Neural progenitor cell (in vitro differentiated cells): Measurements from ENCODE around the gene RERG.

Source experiments
- EZH2 ChIP-seq: fragments of 200-600 bp; sonication (generic); IDR thresholded peaks from 2 replicates; pipeline ENCODE4 v1.6.1; 2017; ENCODE audit warnings: antibody characterized with exemption, mild to moderate bottlenecking, moderate library complexity
- TF ChIP-seq, protein P1 (sequence below): fragments of 200-600 bp; sonication (generic); IDR thresholded peaks from 2 replicates; pipeline ENCODE4 v1.5.1; 2017; ENCODE audit warnings: antibody characterized with exemption, mild to moderate bottlenecking

DNA sequence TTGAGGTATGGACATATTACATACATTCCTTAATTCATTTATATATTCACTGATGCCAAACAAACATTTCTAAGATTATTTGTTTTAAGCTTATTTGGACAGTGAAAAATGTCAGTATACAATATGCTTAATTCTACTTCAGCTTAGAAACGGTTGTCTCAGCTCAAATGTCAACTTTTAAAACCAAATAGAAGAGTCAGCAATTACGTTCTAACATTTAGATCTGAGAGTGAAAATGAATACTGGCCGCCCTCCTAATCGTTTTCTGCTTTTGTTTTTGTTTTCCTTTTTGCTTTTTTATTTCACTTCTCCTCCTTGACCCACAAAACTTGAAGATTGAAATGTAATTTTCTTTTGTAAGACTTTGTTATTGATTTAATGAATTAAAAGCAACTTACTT, 19.7 kb upstream of the RERG start:
- TF ChIP-seq, protein P1, sequence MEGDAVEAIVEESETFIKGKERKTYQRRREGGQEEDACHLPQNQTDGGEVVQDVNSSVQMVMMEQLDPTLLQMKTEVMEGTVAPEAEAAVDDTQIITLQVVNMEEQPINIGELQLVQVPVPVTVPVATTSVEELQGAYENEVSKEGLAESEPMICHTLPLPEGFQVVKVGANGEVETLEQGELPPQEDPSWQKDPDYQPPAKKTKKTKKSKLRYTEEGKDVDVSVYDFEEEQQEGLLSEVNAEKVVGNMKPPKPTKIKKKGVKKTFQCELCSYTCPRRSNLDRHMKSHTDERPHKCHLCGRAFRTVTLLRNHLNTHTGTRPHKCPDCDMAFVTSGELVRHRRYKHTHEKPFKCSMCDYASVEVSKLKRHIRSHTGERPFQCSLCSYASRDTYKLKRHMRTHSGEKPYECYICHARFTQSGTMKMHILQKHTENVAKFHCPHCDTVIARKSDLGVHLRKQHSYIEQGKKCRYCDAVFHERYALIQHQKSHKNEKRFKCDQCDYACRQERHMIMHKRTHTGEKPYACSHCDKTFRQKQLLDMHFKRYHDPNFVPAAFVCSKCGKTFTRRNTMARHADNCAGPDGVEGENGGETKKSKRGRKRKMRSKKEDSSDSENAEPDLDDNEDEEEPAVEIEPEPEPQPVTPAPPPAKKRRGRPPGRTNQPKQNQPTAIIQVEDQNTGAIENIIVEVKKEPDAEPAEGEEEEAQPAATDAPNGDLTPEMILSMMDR = no peak
- no peak for TF ChIP-seq EZH2
